OCI-LY3 (cell line): ENCODE measurements around the gene FNDC11.

Experiments used
- CTCF ChIP-seq: fragments of 200-600, 300-600 bp; sonication (generic); IDR thresholded peaks from 2 replicates; pipeline ENCODE4 v1.5.1; 2014; ENCODE audit warnings: antibody characterized with exemption, low read length, low read depth
- EZH2phosphoT487 ChIP-seq: fragments of 200-600 bp; shearing (Covaris generic); IDR thresholded peaks from 2 replicates; pipeline ENCODE4 v1.6.1; 2018; ENCODE audit warnings: antibody characterized with exemption, mixed run types, low read depth

GRCh38 chr20:63594043-63594561 is 40.1 kb downstream of the FNDC11 start:
- TF ChIP-seq CTCF: no peak
- no peak for TF ChIP-seq EZH2phosphoT487
